ENCODE measurements around the gene ORC1.
A peak's percentile ranks its signal among the peaks of the same experiment; 100 is the strongest.

The ORC1 gene

GRCh38 chr1:52420713-52421112, 16.5 kb upstream of the ORC1 start:
- no peak for DNase-seq (ENCODE audit: low spot score)
- in situ Hi-C loops (cut with MboI; ENCODE audit: low pct_unique_long_range_greater_than_20kb, low sequenced_read_pairs, unreplicated experiment) = no loop called here
- no peak for TF ChIP-seq CTCF (IDR thresholded peaks at IDR 0.05; ENCODE audit: extremely low read depth, insufficient read depth, missing control alignments)

DNA sequence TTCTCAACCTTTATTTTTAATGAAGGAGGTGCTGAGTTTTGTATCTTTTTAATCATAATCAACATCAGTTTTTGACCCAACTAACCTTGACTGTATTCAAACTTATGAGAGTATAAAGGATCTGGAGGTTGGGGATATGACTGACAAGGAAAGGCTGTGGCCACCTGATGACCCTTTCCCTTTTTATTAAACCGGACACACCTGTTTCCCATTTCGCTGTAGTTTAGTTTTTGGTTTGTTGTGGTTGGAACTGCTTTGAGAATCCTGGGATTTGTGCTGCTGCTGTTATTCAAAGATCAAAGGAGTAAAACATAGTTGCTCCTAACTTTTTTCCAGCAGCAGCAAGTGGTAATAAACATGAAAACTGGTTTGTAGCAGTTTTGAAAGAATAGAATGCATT, 12.6 kb upstream of the ORC1 start:
- in situ Hi-C loops (cut with MboI; ENCODE audit: low pct_unique_long_range_greater_than_20kb, low sequenced_read_pairs, unreplicated experiment) = loop anchor here (10.0 kb wide), 1 partner anchor 268 kb away; no protein-coding TSS in a partner anchor
- DNase-seq (ENCODE audit: low spot score) = no peak
- no peak for TF ChIP-seq CTCF (IDR thresholded peaks at IDR 0.05; ENCODE audit: extremely low read depth, insufficient read depth, missing control alignments)

DNA sequence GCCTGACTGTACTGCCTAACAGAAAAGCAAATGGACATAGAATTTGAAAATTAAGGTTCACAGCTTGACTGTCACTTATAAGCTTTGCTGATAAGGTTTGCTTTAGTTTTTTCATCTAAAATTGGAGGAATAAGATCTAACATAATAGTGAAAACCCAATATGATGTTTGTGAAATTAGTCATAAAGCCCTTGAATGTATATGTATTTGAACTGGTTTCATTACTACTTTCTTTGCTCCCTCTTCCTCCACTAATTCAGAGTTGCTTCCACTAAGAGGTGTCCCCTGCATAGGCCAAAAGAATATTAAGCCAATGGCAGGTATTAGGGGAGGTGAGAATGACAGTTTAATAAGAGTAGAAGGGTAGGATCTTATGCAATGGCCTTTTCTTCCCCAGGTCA, 10.7 kb upstream of the ORC1 start:
- no peak for TF ChIP-seq CTCF (IDR thresholded peaks at IDR 0.05; ENCODE audit: extremely low read depth, insufficient read depth, missing control alignments)
- DNase-seq (ENCODE audit: low spot score) = no peak
- in situ Hi-C loops (cut with MboI; ENCODE audit: low pct_unique_long_range_greater_than_20kb, low sequenced_read_pairs, unreplicated experiment) = loop anchor here (10.0 kb wide), 1 partner anchor 270 kb away; no protein-coding TSS in a partner anchor

DNA sequence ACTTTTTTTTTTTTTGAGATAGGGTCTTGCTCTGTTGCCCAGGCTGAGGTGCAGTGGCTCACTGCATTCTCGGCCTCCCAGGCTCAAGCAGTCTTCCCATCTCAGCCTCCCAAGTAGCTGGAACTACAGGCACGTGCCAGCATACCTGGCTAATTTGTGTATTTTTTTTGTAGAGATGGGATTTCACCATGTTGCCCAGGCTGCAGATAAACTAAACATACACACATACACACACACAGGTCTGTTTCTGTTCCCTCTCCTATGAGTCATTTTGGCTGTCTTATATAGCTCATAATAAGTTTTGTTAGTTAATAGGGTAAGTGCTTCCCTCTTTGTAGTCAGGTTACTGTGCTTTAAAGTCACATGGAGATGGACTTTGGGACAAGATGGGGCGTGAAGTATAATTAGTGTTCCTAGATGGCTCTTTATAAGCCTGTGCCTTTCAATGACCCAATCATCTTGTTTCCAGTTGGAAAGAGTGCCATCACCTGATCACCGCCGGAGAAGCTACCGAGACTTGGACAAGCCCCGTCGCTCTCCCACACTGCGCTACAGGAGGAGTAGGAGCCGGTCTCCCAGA, 9.3 kb upstream of the ORC1 start:
- TF ChIP-seq CTCF (IDR thresholded peaks at IDR 0.05; ENCODE audit: extremely low read depth, insufficient read depth, missing control alignments) = no peak
- no peak for DNase-seq (ENCODE audit: low spot score)
- in situ Hi-C loops (cut with MboI; ENCODE audit: low pct_unique_long_range_greater_than_20kb, low sequenced_read_pairs, unreplicated experiment) = loop anchor here (10.0 kb wide), 1 partner anchor 271 kb away; no protein-coding TSS in a partner anchor

- in situ Hi-C loops (cut with MboI; ENCODE audit: low pct_unique_long_range_greater_than_20kb, low sequenced_read_pairs, unreplicated experiment) = no loop called here
- no peak for DNase-seq (ENCODE audit: low spot score)
- no peak for TF ChIP-seq CTCF (IDR thresholded peaks at IDR 0.05; ENCODE audit: extremely low read depth, insufficient read depth, missing control alignments)
These were observed 734 bp upstream of the ORC1 start for GRCh38 chr1:52404975-52405338.

DNA sequence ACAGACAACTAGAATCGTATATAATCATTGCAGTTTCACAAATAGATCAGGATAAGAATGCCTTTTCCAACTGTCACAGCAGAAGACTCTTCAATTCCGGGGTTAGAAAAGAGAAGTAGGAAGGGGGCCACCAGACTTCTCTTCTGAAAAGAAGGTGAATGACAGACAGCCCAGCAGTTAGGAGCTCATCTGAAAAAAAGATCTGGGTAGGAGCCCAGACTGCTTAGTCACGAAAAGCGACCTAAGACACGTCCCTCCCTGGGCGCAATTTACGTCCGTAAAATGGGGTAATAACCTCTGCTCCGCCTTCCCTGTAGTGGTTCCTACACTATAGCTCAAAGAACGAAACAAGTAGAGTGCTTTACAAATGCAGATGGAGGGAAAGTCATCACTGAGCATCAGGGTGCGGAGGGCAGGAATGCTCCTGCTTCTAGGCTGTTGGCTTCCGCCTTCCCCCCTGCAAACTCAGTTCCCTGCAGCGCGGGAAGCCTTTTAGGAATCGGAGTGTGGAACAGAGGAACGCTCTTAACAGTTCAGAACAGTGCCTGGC, 582 bp downstream of the ORC1 start:
- peak; percentile 66 for DNase-seq (ENCODE audit: low spot score)
- TF ChIP-seq CTCF (IDR thresholded peaks at IDR 0.05; ENCODE audit: extremely low read depth, insufficient read depth, missing control alignments) = no peak
- in situ Hi-C loops (cut with MboI; ENCODE audit: low pct_unique_long_range_greater_than_20kb, low sequenced_read_pairs, unreplicated experiment) = no loop called here

Data from GM13977 (cell line).